CD4-positive, alpha-beta T cell treated with Interleukin-21 for 1 hour (primary cell): Measurements from ENCODE around the gene HDAC9.
"Not testable (repeated sequence)": the region's sequence is repeated elsewhere in the genome, so short reads cannot be mapped to it uniquely, and the experiment has no call there.

Experiments used
- DNase-seq: peaks from one replicate; pipeline ENCODE4 v3.0.0-alpha.2; 2020

The HDAC9 gene

GRCh38 chr7:18905316-18905943, 409.9 kb downstream of the HDAC9 start:
- no peak for DNase-seq

GRCh38 chr7:18906901-18907300, 411.4 kb downstream of the HDAC9 start:
- DNase-seq, result no peak

- no peak for DNase-seq
These were observed 417.6 kb downstream of the HDAC9 start for GRCh38 chr7:18913106-18913505.

GRCh38 chr7:18916826-18917225, 421.3 kb downstream of the HDAC9 start:
- DNase-seq, result no peak

- no peak for DNase-seq
These were observed 431.6 kb downstream of the HDAC9 start for GRCh38 chr7:18927134-18927533.

GRCh38 chr7:18936265-18936664, 440.7 kb downstream of the HDAC9 start:
- no peak for DNase-seq

- no peak for DNase-seq
These were observed 444.4 kb downstream of the HDAC9 start for GRCh38 chr7:18939771-18940592.

- no peak for DNase-seq
These were observed 445.1 kb downstream of the HDAC9 start for GRCh38 chr7:18940593-18941134.

GRCh38 chr7:18941207-18941606, 445.7 kb downstream of the HDAC9 start:
- no peak for DNase-seq

- no peak for DNase-seq
These were observed 453.0 kb downstream of the HDAC9 start for GRCh38 chr7:18948521-18948920.

- DNase-seq, result no peak
These were observed 457.3 kb downstream of the HDAC9 start for GRCh38 chr7:18952846-18953245.

GRCh38 chr7:18958627-18959026, 463.1 kb downstream of the HDAC9 start:
- DNase-seq, result no peak

GRCh38 chr7:18960725-18961124, 465.2 kb downstream of the HDAC9 start:
- no peak for DNase-seq

GRCh38 chr7:18962031-18962430, 466.5 kb downstream of the HDAC9 start:
- no peak for DNase-seq

- no peak for DNase-seq
These were observed 470.1 kb downstream of the HDAC9 start for GRCh38 chr7:18965657-18966056.

- not testable (repeated sequence) for DNase-seq
These were observed 472.2 kb downstream of the HDAC9 start for GRCh38 chr7:18967755-18968154.

- no peak for DNase-seq
These were observed 476.3 kb downstream of the HDAC9 start for GRCh38 chr7:18971839-18972238.

- DNase-seq, result no peak
These were observed 479.3 kb downstream of the HDAC9 start for GRCh38 chr7:18974803-18975202.

- DNase-seq, result no peak
These were observed 479.7 kb downstream of the HDAC9 start for GRCh38 chr7:18975276-18975675.

- no peak for DNase-seq
These were observed 480.2 kb downstream of the HDAC9 start for GRCh38 chr7:18975689-18976280.

GRCh38 chr7:18976715-18977471, 481.3 kb downstream of the HDAC9 start:
- DNase-seq, result no peak

- no peak for DNase-seq
These were observed 482.6 kb downstream of the HDAC9 start for GRCh38 chr7:18978108-18978495.

- not testable (repeated sequence) for DNase-seq
These were observed 495.2 kb downstream of the HDAC9 start for GRCh38 chr7:18990700-18991099.
